HG03108 (cell line): ENCODE data around the gene HPN.

Experiments used
- ATAC-seq: cut with Tn5 transposase; IDR thresholded peaks from one replicate; pipeline ENCODE4 v1.9.1; 2021; ENCODE audit warnings: moderate library complexity; ENCODE audit not compliant: unreplicated experiment

Gene HPN

GRCh38 chr19:35060160-35060855 lies 18.8 kb downstream of the HPN start:
- ATAC-seq: no peak

- ATAC-seq: no peak
Measured at GRCh38 chr19:35061583-35062373, 20.3 kb downstream of the HPN start.

- ATAC-seq: no peak
Measured at GRCh38 chr19:35062942-35063341, 21.4 kb downstream of the HPN start.

- no peak for ATAC-seq
Measured at GRCh38 chr19:35063940-35064818, 22.7 kb downstream of the HPN start.

- ATAC-seq: no peak
Measured at GRCh38 chr19:35065574-35065973, 24.1 kb downstream of the HPN start.

GRCh38 chr19:35066121-35066520 lies 24.6 kb downstream of the HPN start:
- no peak for ATAC-seq

- ATAC-seq: no peak
Measured at GRCh38 chr19:35066691-35067563, 25.4 kb downstream of the HPN start.

GRCh38 chr19:35068941-35069634 lies 27.6 kb downstream of the HPN start:
- no peak for ATAC-seq

GRCh38 chr19:35069696-35070095 lies 28.2 kb downstream of the HPN start:
- no peak for ATAC-seq

GRCh38 chr19:35070471-35070870 lies 28.9 kb downstream of the HPN start:
- ATAC-seq: no peak

- no peak for ATAC-seq
Measured at GRCh38 chr19:35073516-35073915, 32.0 kb downstream of the HPN start.

GRCh38 chr19:35073941-35074340 lies 32.4 kb downstream of the HPN start:
- no peak for ATAC-seq

- no peak for ATAC-seq
Measured at GRCh38 chr19:35074426-35075201, 33.1 kb downstream of the HPN start.

- ATAC-seq: no peak
Measured at GRCh38 chr19:35075202-35076025, 33.9 kb downstream of the HPN start.

- ATAC-seq: no peak
Measured at GRCh38 chr19:35076026-35076370, 34.5 kb downstream of the HPN start.

GRCh38 chr19:35076657-35077056 lies 35.1 kb downstream of the HPN start:
- ATAC-seq: no peak

GRCh38 chr19:35077411-35078223 lies 36.1 kb downstream of the HPN start:
- ATAC-seq: no peak

- no peak for ATAC-seq
Measured at GRCh38 chr19:35079826-35080225, 38.3 kb downstream of the HPN start.
